ENCODE measurements around the gene GASK1B. TPM values are rescaled to one million over a fixed set of nuclear protein-coding genes. Genes with fewer than 3 reads are reported as not detected.

Gene GASK1B
- total RNA-seq, 1 experiment from 2014 or later: 1.1 TPM

GRCh38 chr4:158133551-158133950 lies 39.3 kb downstream of the GASK1B start:
- POLR2A ChIA-PET: no interaction called here
- CTCF ChIA-PET: no interaction called here

GRCh38 chr4:158131027-158131426 lies 41.8 kb downstream of the GASK1B start:
- Histone ChIP-seq H3K4me1 (ENCODE audit: control insufficient read depth, insufficient read depth, low read length) (no peaks in the 10 kb centered on the region), H3K4me3 (ENCODE audit: low read depth in 2 of 2, low read length in 2 of 2) (no peak overlapping the region), H3K9me3 (ENCODE audit: control insufficient read depth, insufficient read depth, low read depth, low read length) (no peaks in the 10 kb centered on the region), H3K36me3 (ENCODE audit: control insufficient read depth, insufficient read depth, low read length) (no peaks in the 10 kb centered on the region), H3K27ac (ENCODE audit: low read length) (no peak overlapping the region), H3K27me3 (ENCODE audit: control insufficient read depth, insufficient read depth, low read length) (no peaks in the 10 kb centered on the region)
- no peak for ATAC-seq
- no peak for TF ChIP-seq REST (IDR thresholded peaks at IDR 0.05; ENCODE audit: insufficient read depth in 1 of 2, low read depth in 2 of 2, low read length in 1 of 2)
- no peak for TF ChIP-seq TCF7L2 (IDR thresholded peaks at IDR 0.05; ENCODE audit: low read depth, low read length)
- TF ChIP-seq POLR2AphosphoS5 (IDR thresholded peaks at IDR 0.05; ENCODE audit: low read depth, low read length): no peak
- no peak for TF ChIP-seq CTCF (IDR thresholded peaks at IDR 0.05)
- TF ChIP-seq SIN3A (IDR thresholded peaks at IDR 0.05; ENCODE audit: borderline replicate concordance, insufficient read depth, low read depth, low read length): no peak
- no peak for DNase-seq (ENCODE audit: low read depth, low spot score)
- ChIA-PET CTCF (no interaction called here), POLR2A (no interaction called here)
- intact Hi-C loops (cut with micrococcal nuclease; ENCODE audit: unreplicated experiment): no loop called here
- no TSS peak for BruUV-seq (replicated peaks)
- in situ Hi-C loops (cut with HindIII; ENCODE audit: low pct_unique_long_range_greater_than_20kb, low sequenced_read_pairs): no loop called here

More at GRCh38 chr4:158133551-158133950, 39.3 kb downstream of the GASK1B start:
- DNase-seq (ENCODE audit: low read depth, low spot score): no peak
- in situ Hi-C loops (cut with HindIII; ENCODE audit: low pct_unique_long_range_greater_than_20kb, low sequenced_read_pairs): no loop called here
- TF ChIP-seq POLR2AphosphoS5 (IDR thresholded peaks at IDR 0.05; ENCODE audit: low read depth, low read length) (no peak), TCF7L2 (IDR thresholded peaks at IDR 0.05; ENCODE audit: low read depth, low read length) (no peak), SIN3A (IDR thresholded peaks at IDR 0.05; ENCODE audit: borderline replicate concordance, insufficient read depth, low read depth, low read length) (no peak), CTCF (IDR thresholded peaks at IDR 0.05) (no peak), REST (IDR thresholded peaks at IDR 0.05; ENCODE audit: insufficient read depth in 1 of 2, low read depth in 2 of 2, low read length in 1 of 2) (no peak)
- no TSS peak for BruUV-seq (replicated peaks)
- no peaks in the 10 kb centered on the region for H3K36me3 ChIP-seq (ENCODE audit: control insufficient read depth, insufficient read depth, low read length)
- no peaks in the 10 kb centered on the region for H3K9me3 ChIP-seq (ENCODE audit: control insufficient read depth, insufficient read depth, low read depth, low read length)
- no peaks in the 10 kb centered on the region for H3K4me1 ChIP-seq (ENCODE audit: control insufficient read depth, insufficient read depth, low read length)
- intact Hi-C loops (cut with micrococcal nuclease; ENCODE audit: unreplicated experiment): no loop called here
- no peak for ATAC-seq
- H3K27ac ChIP-seq (ENCODE audit: low read length): no peak overlapping the region
- no peak overlapping the region for H3K4me3 ChIP-seq (ENCODE audit: low read depth in 2 of 2, low read length in 2 of 2)
- H3K27me3 ChIP-seq (ENCODE audit: control insufficient read depth, insufficient read depth, low read length): no peaks in the 10 kb centered on the region
